ENCODE measurements around the gene LSAMP. TPM values are rescaled to one million over a fixed set of nuclear protein-coding genes. Genes with fewer than 3 reads are reported as not detected.

Gene LSAMP
- total RNA-seq, 1 experiment from 2014 or later, result 0.15 TPM

GRCh38 chr3:116267116-116267515, 178.2 kb downstream of the LSAMP start:
- Histone ChIP-seq H3K9me3 (ENCODE audit: low read length) (no peaks in the 10 kb centered on the region), H3K4me2 (ENCODE audit: low read length) (no peak overlapping the region), H2AFZ (ENCODE audit: low read length) (no peak overlapping the region), H3K27ac (ENCODE audit: low read length) (no peak overlapping the region), H3K36me3 (ENCODE audit: low read depth, low read length) (no peaks in the 10 kb centered on the region), H3K27me3 (ENCODE audit: low read length) (no peaks in the 10 kb centered on the region), H3K4me3 (ENCODE audit: low read length) (no peak overlapping the region), H3F3A (ENCODE audit: low read length, unreplicated experiment) (no peaks in the 10 kb centered on the region), H3K79me2 (ENCODE audit: low read length) (no peaks in the 10 kb centered on the region), H3K9ac (ENCODE audit: low read length) (no peak overlapping the region), H3K9me2 (replicated peaks; ENCODE audit: low read length) (no peaks in the 10 kb centered on the region), H4K20me1 (ENCODE audit: low read length) (no peaks in the 10 kb centered on the region), H3K4me1 (ENCODE audit: insufficient read depth, low read length) (no peaks in the 10 kb centered on the region)
- ATAC-seq (no peak), DNase-seq (no peak)
- BruUV-seq (replicated peaks), result no TSS peak
- intact Hi-C loops (cut with micrococcal nuclease), result no loop called here
- POLR2A ChIA-PET (ENCODE audit: unreplicated experiment), result no interaction called here
- CTCF ChIA-PET, result no interaction called here
- TF ChIP-seq EZH2phosphoT487 (IDR thresholded peaks at IDR 0.05; ENCODE audit: borderline replicate concordance, low read length) (no peak), CTCF (conservative IDR thresholded peaks at IDR 0.05; ENCODE audit: low read depth, low read length) (no peak), EZH2 (IDR thresholded peaks at IDR 0.05; ENCODE audit: low read length, unreplicated experiment) (no peak)

- Histone ChIP-seq H3K4me1 (ENCODE audit: insufficient read depth, low read length) (no peaks in the 10 kb centered on the region), H2AFZ (ENCODE audit: low read length) (no peak overlapping the region), H3K79me2 (ENCODE audit: low read length) (no peaks in the 10 kb centered on the region), H3K36me3 (ENCODE audit: low read depth, low read length) (no peaks in the 10 kb centered on the region), H3F3A (ENCODE audit: low read length, unreplicated experiment) (no peaks in the 10 kb centered on the region), H3K4me2 (ENCODE audit: low read length) (no peak overlapping the region), H3K27me3 (ENCODE audit: low read length) (no peaks in the 10 kb centered on the region), H3K9me3 (ENCODE audit: low read length) (no peaks in the 10 kb centered on the region), H3K27ac (ENCODE audit: low read length) (no peak overlapping the region), H3K4me3 (ENCODE audit: low read length) (no peak overlapping the region), H4K20me1 (ENCODE audit: low read length) (no peaks in the 10 kb centered on the region), H3K9me2 (replicated peaks; ENCODE audit: low read length) (no peaks in the 10 kb centered on the region), H3K9ac (ENCODE audit: low read length) (no peak overlapping the region)
- no peak for DNase-seq
- no peak for TF ChIP-seq EZH2phosphoT487 (IDR thresholded peaks at IDR 0.05; ENCODE audit: borderline replicate concordance, low read length)
- TF ChIP-seq EZH2 (IDR thresholded peaks at IDR 0.05; ENCODE audit: low read length, unreplicated experiment), result no peak
- no peak for TF ChIP-seq CTCF (conservative IDR thresholded peaks at IDR 0.05; ENCODE audit: low read depth, low read length)
- ChIA-PET CTCF (no interaction called here), POLR2A (ENCODE audit: unreplicated experiment) (no interaction called here)
- BruUV-seq (replicated peaks), result no TSS peak
- ATAC-seq, result no peak
- intact Hi-C loops (cut with micrococcal nuclease), result no loop called here
These were observed 179.2 kb downstream of the LSAMP start for GRCh38 chr3:116265976-116266584.

- no peak overlapping the region for H3K4me2 ChIP-seq (ENCODE audit: low read length)
- ChIA-PET POLR2A (ENCODE audit: unreplicated experiment) (no interaction called here), CTCF (no interaction called here)
- no TSS peak for BruUV-seq (replicated peaks)
- H2AFZ ChIP-seq (ENCODE audit: low read length), result no peak overlapping the region
- no peaks in the 10 kb centered on the region for H3K36me3 ChIP-seq (ENCODE audit: low read depth, low read length)
- H3K4me3 ChIP-seq (ENCODE audit: low read length), result no peak overlapping the region
- no peak overlapping the region for H3K27ac ChIP-seq (ENCODE audit: low read length)
- H3F3A ChIP-seq (ENCODE audit: low read length, unreplicated experiment), result no peaks in the 10 kb centered on the region
- H4K20me1 ChIP-seq (ENCODE audit: low read length), result no peaks in the 10 kb centered on the region
- no peak for ATAC-seq
- H3K9ac ChIP-seq (ENCODE audit: low read length), result no peak overlapping the region
- TF ChIP-seq EZH2 (IDR thresholded peaks at IDR 0.05; ENCODE audit: low read length, unreplicated experiment) (no peak), CTCF (conservative IDR thresholded peaks at IDR 0.05; ENCODE audit: low read depth, low read length) (no peak), EZH2phosphoT487 (IDR thresholded peaks at IDR 0.05; ENCODE audit: borderline replicate concordance, low read length) (no peak)
- H3K4me1 ChIP-seq (ENCODE audit: insufficient read depth, low read length), result no peaks in the 10 kb centered on the region
- H3K9me2 ChIP-seq (replicated peaks; ENCODE audit: low read length), result no peaks in the 10 kb centered on the region
- DNase-seq, result no peak
- no peaks in the 10 kb centered on the region for H3K79me2 ChIP-seq (ENCODE audit: low read length)
- intact Hi-C loops (cut with micrococcal nuclease), result no loop called here
- no peaks in the 10 kb centered on the region for H3K27me3 ChIP-seq (ENCODE audit: low read length)
- H3K9me3 ChIP-seq (ENCODE audit: low read length), result no peaks in the 10 kb centered on the region
These were observed 180.0 kb downstream of the LSAMP start for GRCh38 chr3:116265320-116265695.

Data from PC-3 (cell line).